Large intestine (tissue), 3 donors: Measurements from ENCODE around the gene ADIG. TPM values are rescaled to one million over a fixed set of nuclear protein-coding genes. Genes with fewer than 3 reads are reported as not detected.
"Not testable (repeated sequence)": the region's sequence is repeated elsewhere in the genome, so short reads cannot be mapped to it uniquely, and the experiment has no call there.

Experiments used
- DNase-seq, 2 donors: peaks; one replicate each; pipeline versions ENCODE4 v3.0.0 to v3.0.0-alpha.2; 2013
- H3K27ac ChIP-seq: one replicate; pipeline ENCODE4 v1.5.1; 2013; ENCODE audit warnings: low read length
- H3K27me3 ChIP-seq: 2 replicates; pipeline ENCODE4 v1.6.1; 2013; ENCODE audit warnings: low read length; ENCODE audit not compliant: control insufficient read depth, insufficient read depth
- H3K36me3 ChIP-seq: 2 replicates; pipeline ENCODE4 v1.6.1; 2013; ENCODE audit warnings: low read length; ENCODE audit not compliant: control insufficient read depth, insufficient read depth
- H3K4me1 ChIP-seq: one replicate; pipeline ENCODE4 v1.6.1; 2013; ENCODE audit warnings: low read length; ENCODE audit not compliant: control insufficient read depth, insufficient read depth
- H3K4me3 ChIP-seq: one replicate; pipeline ENCODE4 v1.5.1; 2013; ENCODE audit warnings: low read length
- H3K9me3 ChIP-seq: one replicate; pipeline ENCODE4 v1.6.1; 2013; ENCODE audit warnings: mild to moderate bottlenecking, low read depth, low read length, moderate library complexity; ENCODE audit not compliant: control insufficient read depth
- WGBS: methylation state at CpG from one replicate; pipeline ENCODE4 v1.1.5; 2013; ENCODE audit warnings: low lambda C conversion rate; ENCODE audit not compliant: insufficient coverage; 5-methylcytosine and 5-hydroxymethylcytosine counted together
- polyA plus RNA-seq: library from polyadenylated mRNA; unstranded; fragments of 120-200 nt; gene quantifications from one replicate; pipeline ENCODE4 v1.2.1, GENCODE V29; 2013

The ADIG gene
- polyA plus RNA-seq, 1 donor = not detected

DNA sequence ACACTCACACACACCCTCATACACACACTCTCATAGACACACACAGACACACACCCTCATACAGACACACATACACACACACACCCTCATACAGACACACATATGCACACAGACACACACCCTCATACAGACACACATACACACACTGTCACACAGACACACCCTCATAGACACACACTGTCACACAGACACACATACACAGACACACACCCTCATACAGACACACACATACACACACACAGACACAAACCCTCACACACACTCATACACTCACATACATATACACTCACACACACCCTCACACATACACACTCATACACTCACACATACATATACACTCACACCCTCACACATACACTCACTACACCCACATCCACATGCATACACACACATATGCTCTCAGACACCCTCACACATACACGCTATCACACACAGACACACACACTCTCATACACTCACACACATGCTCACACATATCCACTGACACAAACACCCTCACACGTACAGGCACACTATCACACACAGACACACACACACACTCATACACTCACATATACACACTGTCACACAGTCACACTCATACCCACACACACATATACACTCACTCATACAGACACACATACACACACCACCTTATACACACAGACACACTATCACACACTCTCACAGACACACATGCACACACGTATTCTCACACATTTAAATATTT, 9.1 kb downstream of the ADIG start:
- no peak overlapping the region for H3K27ac ChIP-seq
- no peak overlapping the region for H3K4me3 ChIP-seq
- no peaks in the 10 kb centered on the region for H3K36me3 ChIP-seq
- no peaks in the 10 kb centered on the region for H3K4me1 ChIP-seq
- H3K27me3 ChIP-seq = no peaks in the 10 kb centered on the region
- WGBS = 100% methylated on average over 1 of the region's 3 CpGs
- no peaks in the 10 kb centered on the region for H3K9me3 ChIP-seq
- no peak for DNase-seq

- no peak overlapping the region for H3K4me3 ChIP-seq
- H3K36me3 ChIP-seq = no peaks in the 10 kb centered on the region
- no peaks in the 10 kb centered on the region for H3K4me1 ChIP-seq
- no peaks in the 10 kb centered on the region for H3K27me3 ChIP-seq
- no peak for DNase-seq
- no peaks in the 10 kb centered on the region for H3K9me3 ChIP-seq
- H3K27ac ChIP-seq = no peak overlapping the region
- WGBS = no CpG with 5 or more reads among the region's 18 CpGs
These were observed 9.9 kb downstream of the ADIG start for GRCh38 chr20:38590676-38591473.

DNA sequence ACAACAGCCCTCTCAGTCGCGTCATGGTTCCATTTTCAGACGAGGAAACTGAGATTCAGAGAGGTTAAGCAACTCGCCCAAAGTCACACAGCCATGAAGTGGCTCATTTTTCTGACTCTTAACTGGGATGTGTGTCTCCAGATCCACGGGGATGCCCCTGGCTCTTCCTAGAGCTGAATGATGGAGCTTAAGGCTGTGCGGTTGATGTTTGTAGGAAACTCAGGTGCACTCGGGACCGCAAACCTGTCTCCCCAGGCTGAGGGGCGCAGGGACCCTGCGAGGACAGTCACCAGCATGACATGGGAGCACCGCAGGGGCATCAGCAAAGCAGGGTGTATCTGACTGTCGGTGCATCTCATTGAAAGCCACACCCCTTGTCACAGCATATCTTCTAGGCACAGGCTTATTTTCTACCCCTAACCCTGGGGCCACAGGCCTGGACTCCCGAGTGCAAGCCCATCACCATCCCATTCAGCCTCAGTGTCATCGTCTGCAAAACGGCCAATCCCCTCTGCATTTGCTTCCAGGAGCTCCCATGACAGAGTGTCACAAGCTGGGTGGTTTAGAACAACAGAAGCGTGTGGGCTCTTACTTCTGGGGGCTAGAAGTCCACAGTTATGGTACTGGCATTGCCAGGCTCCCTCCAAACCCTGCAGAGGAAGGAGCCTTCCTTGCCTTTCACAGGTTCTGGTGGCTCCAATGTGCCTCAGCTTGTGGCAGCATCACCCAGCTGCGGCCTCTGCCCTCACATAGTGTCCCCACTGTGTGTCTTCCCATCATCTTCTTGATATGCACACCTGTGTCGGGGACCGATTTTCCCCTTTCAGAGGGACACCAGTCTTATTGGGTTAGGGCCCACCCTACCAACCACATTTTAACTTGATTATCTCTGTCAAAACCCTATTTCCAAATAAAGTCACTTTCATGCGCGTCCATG, 10.7 kb downstream of the ADIG start:
- Histone ChIP-seq H3K27me3 (no peaks in the 10 kb centered on the region), H3K27ac (no peak overlapping the region), H3K9me3 (no peaks in the 10 kb centered on the region), H3K4me3 (no peak overlapping the region), H3K36me3 (no peaks in the 10 kb centered on the region), H3K4me1 (no peaks in the 10 kb centered on the region)
- no peak for DNase-seq
- no CpG with 5 or more reads among the region's 21 CpGs for WGBS

DNA sequence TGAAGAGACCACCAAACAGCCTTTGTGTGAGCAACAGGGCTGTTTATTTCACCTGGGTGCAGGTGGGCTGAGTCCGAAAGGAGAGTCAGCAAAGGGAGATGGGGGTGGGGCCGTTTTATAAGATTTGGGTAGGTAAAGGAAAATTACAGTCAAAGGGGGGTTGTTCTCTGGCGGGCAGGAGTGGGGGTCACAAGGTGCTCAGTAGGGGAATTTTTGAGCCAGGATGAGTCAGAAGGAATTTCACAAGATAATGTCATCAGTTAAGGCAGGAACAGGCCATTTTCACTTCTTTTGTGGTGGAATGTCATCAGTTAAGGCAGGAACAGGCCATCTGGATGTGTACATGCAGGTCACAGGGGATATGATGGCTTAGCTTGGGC, 11.4 kb downstream of the ADIG start:
- not testable (repeated sequence) for H3K4me1 ChIP-seq, H3K9me3 ChIP-seq, H3K4me3 ChIP-seq, H3K36me3 ChIP-seq, H3K27ac ChIP-seq, H3K27me3 ChIP-seq, DNase-seq
- no CpG with 5 or more reads among the region's 3 CpGs for WGBS

DNA sequence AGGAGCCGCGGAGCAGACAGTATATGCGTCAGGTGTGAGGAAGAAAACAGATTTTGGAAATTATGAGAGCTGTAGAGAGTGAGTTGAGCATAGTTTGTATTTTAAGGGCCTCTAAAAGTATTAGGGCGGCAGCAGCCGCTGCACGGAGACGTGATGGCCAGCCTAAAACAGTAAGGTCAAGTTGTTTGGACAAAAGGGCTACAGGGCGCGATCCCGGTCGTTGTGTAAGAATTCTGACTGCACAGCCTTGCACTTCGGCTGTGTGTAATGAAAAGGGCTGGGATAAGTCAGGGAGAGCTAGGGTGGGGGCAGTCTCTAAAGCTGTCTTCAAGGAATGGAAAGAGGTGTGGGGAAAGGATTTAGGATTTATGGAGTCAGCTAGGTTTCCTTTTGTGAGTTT, 13.3 kb downstream of the ADIG start:
- H3K27me3 ChIP-seq = peaks cover 11% of the 10 kb centered on the region
- H3K4me1 ChIP-seq, H3K9me3 ChIP-seq, DNase-seq, H3K4me3 ChIP-seq, H3K27ac ChIP-seq, H3K36me3 ChIP-seq: not testable (repeated sequence)
- WGBS = 100% methylated on average over 1 of the region's 12 CpGs

GRCh38 chr20:38595886-38596285, 14.9 kb downstream of the ADIG start:
- not testable (repeated sequence) for DNase-seq

GRCh38 chr20:38599410-38599882, 18.4 kb downstream of the ADIG start:
- H3K27me3 ChIP-seq = peaks cover 51% of the 10 kb centered on the region
- H3K9me3 ChIP-seq = peaks cover 5% of the 10 kb centered on the region
- WGBS = no CpG with 5 or more reads among the region's 9 CpGs
- no peak overlapping the region for H3K4me3 ChIP-seq
- H3K4me1 ChIP-seq = no peaks in the 10 kb centered on the region
- no peaks in the 10 kb centered on the region for H3K36me3 ChIP-seq
- no peak overlapping the region for H3K27ac ChIP-seq
- no peak for DNase-seq

More at GRCh38 chr20:38595886-38596285, 14.9 kb downstream of the ADIG start:
- H3K9me3 ChIP-seq, H3K4me1 ChIP-seq, H3K4me3 ChIP-seq, H3K27ac ChIP-seq, H3K36me3 ChIP-seq: not testable (repeated sequence)
- WGBS = no CpG with 5 or more reads among the region's 15 CpGs
- peaks cover 25% of the 10 kb centered on the region for H3K27me3 ChIP-seq

DNA sequence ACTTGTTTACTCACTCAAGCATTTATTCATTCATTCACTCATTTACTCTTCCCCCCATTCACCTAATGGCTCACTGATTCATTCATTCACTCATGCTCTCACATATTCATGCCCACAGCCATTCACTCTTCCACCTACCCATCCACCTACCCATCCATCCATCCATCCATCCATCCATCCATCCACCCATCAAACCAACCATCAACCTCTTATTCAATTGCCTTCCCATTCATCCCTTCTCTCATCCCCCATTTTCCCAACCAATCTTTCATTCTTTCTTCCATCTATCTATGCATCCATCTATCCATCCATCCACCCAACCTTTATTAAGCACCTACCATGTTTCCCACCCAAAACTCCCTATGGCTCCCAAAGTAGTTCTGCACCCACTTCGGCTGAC, 19.1 kb downstream of the ADIG start:
- no peaks in the 10 kb centered on the region for H3K4me1 ChIP-seq
- H3K27me3 ChIP-seq = peaks cover 53% of the 10 kb centered on the region
- no peak overlapping the region for H3K4me3 ChIP-seq
- WGBS = no CpG with 5 or more reads among the region's 1 CpG
- no peaks in the 10 kb centered on the region for H3K36me3 ChIP-seq
- no peak for DNase-seq
- H3K9me3 ChIP-seq = peaks cover 5% of the 10 kb centered on the region
- H3K27ac ChIP-seq = no peak overlapping the region

GRCh38 chr20:38601216-38602184, 20.5 kb downstream of the ADIG start, which contains the start of gene ARHGAP40:
Gene ARHGAP40, plus strand, starts transcription at chr20:38601809.
- Histone ChIP-seq H3K27me3 (peaks cover 64% of the 10 kb centered on the region), H3K4me3 (no peak within 1 kb of the TSS), H3K9me3 (peaks cover 5% of the 10 kb centered on the region), H3K27ac (no peak within 1 kb of the TSS), H3K4me1 (no peaks in the 10 kb centered on the region), H3K36me3 (no peaks in the 10 kb centered on the region)
- WGBS = 0% methylated on average over 1 of the region's 42 CpGs
- peak in 1 of 2 donors; percentile 17 for DNase-seq
